ENCODE results near the gene BMPER. TPM values are rescaled to one million over a fixed set of nuclear protein-coding genes. Genes with fewer than 3 reads are reported as not detected.

BMPER gene
- polyA plus RNA-seq, 1 experiment = 8.8 TPM

- Histone ChIP-seq H3K36me3 (ENCODE audit: control insufficient read depth, insufficient read depth, low read length) (no peaks in the 10 kb centered on the region), H3K4me3 (ENCODE audit: low read depth, low read length) (no peak overlapping the region), H3K27me3 (ENCODE audit: control insufficient read depth, insufficient read depth, low read length) (no peaks in the 10 kb centered on the region)
- no peak for DNase-seq (ENCODE audit: low read depth)
- TF ChIP-seq, protein P1, sequence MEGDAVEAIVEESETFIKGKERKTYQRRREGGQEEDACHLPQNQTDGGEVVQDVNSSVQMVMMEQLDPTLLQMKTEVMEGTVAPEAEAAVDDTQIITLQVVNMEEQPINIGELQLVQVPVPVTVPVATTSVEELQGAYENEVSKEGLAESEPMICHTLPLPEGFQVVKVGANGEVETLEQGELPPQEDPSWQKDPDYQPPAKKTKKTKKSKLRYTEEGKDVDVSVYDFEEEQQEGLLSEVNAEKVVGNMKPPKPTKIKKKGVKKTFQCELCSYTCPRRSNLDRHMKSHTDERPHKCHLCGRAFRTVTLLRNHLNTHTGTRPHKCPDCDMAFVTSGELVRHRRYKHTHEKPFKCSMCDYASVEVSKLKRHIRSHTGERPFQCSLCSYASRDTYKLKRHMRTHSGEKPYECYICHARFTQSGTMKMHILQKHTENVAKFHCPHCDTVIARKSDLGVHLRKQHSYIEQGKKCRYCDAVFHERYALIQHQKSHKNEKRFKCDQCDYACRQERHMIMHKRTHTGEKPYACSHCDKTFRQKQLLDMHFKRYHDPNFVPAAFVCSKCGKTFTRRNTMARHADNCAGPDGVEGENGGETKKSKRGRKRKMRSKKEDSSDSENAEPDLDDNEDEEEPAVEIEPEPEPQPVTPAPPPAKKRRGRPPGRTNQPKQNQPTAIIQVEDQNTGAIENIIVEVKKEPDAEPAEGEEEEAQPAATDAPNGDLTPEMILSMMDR (IDR thresholded peaks at IDR 0.05; ENCODE audit: insufficient read depth, low read depth, low read length) = no peak
- POLR2A ChIA-PET = interaction anchor here (0.6 kb wide), 1 partner anchor 21 kb away, joined by 4 read pairs; no protein-coding TSS in a partner anchor
- CTCF ChIA-PET = no interaction called here
These were observed 133.6 kb downstream of the BMPER start for GRCh38 chr7:34038816-34039470.

DNA sequence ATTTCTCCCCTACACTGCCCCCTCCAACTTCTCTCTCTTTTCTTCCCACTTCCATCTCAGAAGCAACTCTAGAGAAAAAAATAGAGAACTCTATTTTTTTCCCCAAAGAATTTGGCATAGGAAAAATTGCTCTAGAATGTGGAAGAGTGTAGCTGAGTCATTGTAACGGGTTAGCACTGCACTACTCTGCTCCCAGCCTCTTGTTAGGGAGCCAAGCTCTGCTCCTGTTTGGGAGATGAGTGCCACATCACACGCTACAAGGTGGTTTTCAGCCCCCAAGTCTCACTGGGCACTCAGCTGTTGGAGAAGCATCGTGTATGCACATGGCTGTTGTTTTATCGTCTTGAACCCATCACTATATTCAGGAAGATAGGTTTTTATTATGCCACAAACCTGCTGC lies 136.4 kb downstream of the BMPER start:
- CTCF ChIA-PET = interaction anchor here (1.0 kb wide), 2 partner anchors 10 to 29 kb away, joined by 3 read pairs; no protein-coding TSS in a partner anchor
- TF ChIP-seq, protein P1 (IDR thresholded peaks at IDR 0.05; ENCODE audit: insufficient read depth, low read depth, low read length) = no peak
- POLR2A ChIA-PET = interaction anchor here (0.6 kb wide), 1 partner anchor 60 kb away, joined by 4 read pairs; no protein-coding TSS in a partner anchor
- Histone ChIP-seq H3K27me3 (ENCODE audit: control insufficient read depth, insufficient read depth, low read length) (no peaks in the 10 kb centered on the region), H3K36me3 (ENCODE audit: control insufficient read depth, insufficient read depth, low read length) (no peaks in the 10 kb centered on the region), H3K4me3 (ENCODE audit: low read depth, low read length) (no peak overlapping the region)
- DNase-seq (ENCODE audit: low read depth) = no peak

GRCh38 chr7:34042406-34042805 lies 137.1 kb downstream of the BMPER start:
- Histone ChIP-seq H3K27me3 (ENCODE audit: control insufficient read depth, insufficient read depth, low read length) (no peaks in the 10 kb centered on the region), H3K36me3 (ENCODE audit: control insufficient read depth, insufficient read depth, low read length) (no peaks in the 10 kb centered on the region), H3K4me3 (ENCODE audit: low read depth, low read length) (no peak overlapping the region)
- ChIA-PET CTCF (interaction anchor here (0.8 to 1.0 kb wide), 3 partner anchors 9 to 30 kb away, joined by 3 to 5 read pairs (median 3); no protein-coding TSS in a partner anchor), POLR2A (interaction anchor here (0.5 to 0.6 kb wide), 2 partner anchors 28 to 61 kb away, joined by 3 to 4 read pairs; no protein-coding TSS in a partner anchor)
- DNase-seq (ENCODE audit: low read depth) = no peak
- TF ChIP-seq, protein P1 (IDR thresholded peaks at IDR 0.05; ENCODE audit: insufficient read depth, low read depth, low read length) = no peak

- TF ChIP-seq, protein P1 (IDR thresholded peaks at IDR 0.05; ENCODE audit: insufficient read depth, low read depth, low read length) = no peak
- CTCF ChIA-PET = interaction anchor here (1.5 to 1.6 kb wide), 2 partner anchors 9 to 12 kb away, joined by 5 to 8 read pairs; no protein-coding TSS in a partner anchor
- POLR2A ChIA-PET = interaction anchor here (0.6 kb wide), 1 partner anchor 460 kb away, joined by 3 read pairs; no protein-coding TSS in a partner anchor
These were observed 138.3 kb downstream of the BMPER start for GRCh38 chr7:34043461-34044305.

GRCh38 chr7:34044306-34044643 lies 138.9 kb downstream of the BMPER start:
- POLR2A ChIA-PET = interaction anchor here (0.6 kb wide), 1 partner anchor 460 kb away, joined by 3 read pairs; no protein-coding TSS in a partner anchor
- TF ChIP-seq, protein P1 (IDR thresholded peaks at IDR 0.05; ENCODE audit: insufficient read depth, low read depth, low read length) = no peak
- CTCF ChIA-PET = interaction anchor here (0.7 to 1.6 kb wide), 4 partner anchors 9 to 62 kb away, joined by 3 to 8 read pairs (median 6); no protein-coding TSS in a partner anchor
- no peaks in the 10 kb centered on the region for H3K27me3 ChIP-seq (ENCODE audit: control insufficient read depth, insufficient read depth, low read length)
- no peaks in the 10 kb centered on the region; the same call in 1 of the 2 replicates for H3K36me3 ChIP-seq (ENCODE audit: control insufficient read depth, insufficient read depth, low read length)
- no peak overlapping the region for H3K4me3 ChIP-seq (ENCODE audit: low read depth, low read length)
- DNase-seq (ENCODE audit: low read depth) = no peak

More at GRCh38 chr7:34043461-34044305, 138.3 kb downstream of the BMPER start:
- Histone ChIP-seq H3K27me3 (ENCODE audit: control insufficient read depth, insufficient read depth, low read length) (no peaks in the 10 kb centered on the region), H3K36me3 (ENCODE audit: control insufficient read depth, insufficient read depth, low read length) (no peaks in the 10 kb centered on the region), H3K4me3 (ENCODE audit: low read depth, low read length) (no peak overlapping the region)
- DNase-seq (ENCODE audit: low read depth) = no peak
